RWPE2 (cell line): ENCODE results near the gene SPACA6.

Experiments
- ATAC-seq: fragments of 200-7000 bp; cut with Tn5 transposase; 3 replicates; pipeline ENCODE4 v1.9.1; 2021; ENCODE audit warnings: low read depth
- DNase-seq: peaks from one replicate; pipeline ENCODE4 v3.0.0-alpha.2; 2020; ENCODE audit warnings: low spot score
- H3K27ac ChIP-seq: fragments of 450-650 bp; 2 replicates; pipeline ENCODE4 v1.5.1; 2017; ENCODE audit warnings: mild to moderate bottlenecking; ENCODE audit not compliant: poor library complexity, severe bottlenecking
- H3K27me3 ChIP-seq: fragments of 250-450 bp; sonication (Bioruptor Pico); 2 replicates; pipeline ENCODE4 v1.5.1; 2021; ENCODE audit warnings: mild to moderate bottlenecking, moderate library complexity; ENCODE audit not compliant: insufficient read depth, poor library complexity, severe bottlenecking
- H3K36me3 ChIP-seq: fragments of 250-450 bp; sonication (Bioruptor Pico); 2 replicates; pipeline ENCODE4 v1.5.1; 2020; ENCODE audit warnings: low read depth, mild to moderate bottlenecking, moderate library complexity
- H3K4me1 ChIP-seq: fragments of 250-450 bp; sonication (Bioruptor Pico); 2 replicates; pipeline ENCODE4 v1.5.1; 2021; ENCODE audit warnings: mild to moderate bottlenecking, moderate library complexity; ENCODE audit not compliant: insufficient read depth, poor library complexity, severe bottlenecking
- H3K4me3 ChIP-seq: fragments of 250-450 bp; sonication (Bioruptor Pico); 2 replicates; pipeline ENCODE4 v1.5.1; 2021; ENCODE audit warnings: mild to moderate bottlenecking, moderate library complexity; ENCODE audit not compliant: severe bottlenecking
- H3K9me3 ChIP-seq: fragments of 250-450 bp; sonication (Bioruptor Pico); 2 replicates; pipeline ENCODE4 v1.5.1; 2021; ENCODE audit warnings: mild to moderate bottlenecking, moderate library complexity; ENCODE audit not compliant: severe bottlenecking
- CTCF ChIP-seq: fragments of 450-650 bp; IDR thresholded peaks from one replicate; pipeline ENCODE4 v1.5.1; 2017; ENCODE audit warnings: mild to moderate bottlenecking, moderate library complexity; ENCODE audit not compliant: poor library complexity, severe bottlenecking

Gene SPACA6

GRCh38 chr19:51742789-51743188, 49.7 kb downstream of the SPACA6 start:
- Histone ChIP-seq H3K36me3 (no peaks in the 10 kb centered on the region), H3K27me3 (no peaks in the 10 kb centered on the region), H3K27ac (no peak overlapping the region), H3K9me3 (no peaks in the 10 kb centered on the region), H3K4me3 (no peak overlapping the region), H3K4me1 (no peaks in the 10 kb centered on the region)
- DNase-seq (no peak), ATAC-seq (no peak)
- TF ChIP-seq CTCF: no peak

- H3K27me3 ChIP-seq: no peaks in the 10 kb centered on the region
- TF ChIP-seq CTCF: no peak
- H3K4me3 ChIP-seq: no peak overlapping the region
- H3K4me1 ChIP-seq: no peaks in the 10 kb centered on the region
- H3K27ac ChIP-seq: no peak overlapping the region
- H3K36me3 ChIP-seq: no peaks in the 10 kb centered on the region
- no peaks in the 10 kb centered on the region for H3K9me3 ChIP-seq
- no peak for DNase-seq
- no peak for ATAC-seq
Observed at GRCh38 chr19:51743405-51743804, 50.3 kb downstream of the SPACA6 start.

- no peak for ATAC-seq
- no peak for DNase-seq
- no peak overlapping the region for H3K27ac ChIP-seq
- TF ChIP-seq CTCF: no peak
- no peaks in the 10 kb centered on the region for H3K4me1 ChIP-seq
- no peaks in the 10 kb centered on the region for H3K27me3 ChIP-seq
- H3K4me3 ChIP-seq: no peak overlapping the region
- H3K36me3 ChIP-seq: no peaks in the 10 kb centered on the region
- no peaks in the 10 kb centered on the region for H3K9me3 ChIP-seq
Observed at GRCh38 chr19:51746731-51747130, 53.6 kb downstream of the SPACA6 start.

- no peaks in the 10 kb centered on the region for H3K9me3 ChIP-seq
- no peak for TF ChIP-seq CTCF
- no peak for ATAC-seq
- no peaks in the 10 kb centered on the region for H3K4me1 ChIP-seq
- H3K4me3 ChIP-seq: no peak overlapping the region
- H3K36me3 ChIP-seq: no peaks in the 10 kb centered on the region
- H3K27ac ChIP-seq: no peak overlapping the region
- H3K27me3 ChIP-seq: no peaks in the 10 kb centered on the region
- DNase-seq: no peak
Observed at GRCh38 chr19:51749979-51750378, 56.8 kb downstream of the SPACA6 start.

- Histone ChIP-seq H3K27me3 (no peaks in the 10 kb centered on the region), H3K9me3 (no peaks in the 10 kb centered on the region), H3K4me3 (no peak overlapping the region), H3K36me3 (no peaks in the 10 kb centered on the region), H3K4me1 (no peaks in the 10 kb centered on the region), H3K27ac (no peak overlapping the region)
- DNase-seq (no peak), ATAC-seq (no peak)
- TF ChIP-seq CTCF: no peak
Observed at GRCh38 chr19:51750400-51751094, 57.4 kb downstream of the SPACA6 start.
